Endodermal cell (in vitro differentiated cells): ENCODE results near the gene RAB15. TPM values are rescaled to one million over a fixed set of nuclear protein-coding genes. Genes with fewer than 3 reads are reported as not detected.

Source experiments
- DNase-seq: peaks from one replicate; pipeline ENCODE4 v3.0.0-alpha.2; 2017
- H3K27ac ChIP-seq: 2 replicates; pipeline ENCODE4 v1.5.1; 2013; ENCODE audit warnings: mild to moderate bottlenecking, low read depth, low read length, moderate library complexity
- H3K27me3 ChIP-seq: 2 replicates; pipeline ENCODE4 v1.6.1; 2013; ENCODE audit warnings: mild to moderate bottlenecking, low read length, moderate library complexity; ENCODE audit not compliant: insufficient read depth, control insufficient read depth, poor library complexity, severe bottlenecking
- H3K36me3 ChIP-seq: 2 replicates; pipeline ENCODE4 v1.7.0; 2013; ENCODE audit warnings: mild to moderate bottlenecking, low read length, moderate library complexity; ENCODE audit not compliant: control insufficient read depth, insufficient read depth
- H3K4me1 ChIP-seq: one replicate; pipeline ENCODE4 v1.7.0; 2013; ENCODE audit warnings: low read length; ENCODE audit not compliant: control insufficient read depth, insufficient read depth
- H3K4me3 ChIP-seq: 2 replicates; pipeline ENCODE4 v1.5.1; 2013; ENCODE audit warnings: mild to moderate bottlenecking, low read length, moderate library complexity
- H3K9ac ChIP-seq: 2 replicates; pipeline ENCODE4 v1.6.1; 2013; ENCODE audit warnings: mild to moderate bottlenecking, low read length, moderate library complexity; ENCODE audit not compliant: poor library complexity, severe bottlenecking; ENCODE audit errors: extremely low read depth
- H3K9me3 ChIP-seq: 2 replicates; pipeline ENCODE4 v1.6.1; 2013; ENCODE audit warnings: mild to moderate bottlenecking, low read length, moderate library complexity; ENCODE audit not compliant: control insufficient read depth
- H3K27ac Mint-ChIP-seq: 2 replicates; pipeline ENCODE4 v1.8.0; 2020; ENCODE audit warnings: mixed read lengths
- H3K27me3 Mint-ChIP-seq: 2 replicates; pipeline ENCODE4 v1.8.0; 2021; ENCODE audit warnings: mild to moderate bottlenecking, mixed read lengths; ENCODE audit not compliant: insufficient read depth
- H3K36me3 Mint-ChIP-seq: 2 replicates; pipeline ENCODE4 v1.8.0; 2020; ENCODE audit warnings: low read depth, mixed read lengths
- H3K4me1 Mint-ChIP-seq: 2 replicates; pipeline ENCODE4 v1.8.0; 2020; ENCODE audit warnings: mixed read lengths
- H3K4me3 Mint-ChIP-seq: 2 replicates; pipeline ENCODE4 v1.8.0; 2020; ENCODE audit warnings: mild to moderate bottlenecking, moderate library complexity, mixed read lengths
- H3K9me3 Mint-ChIP-seq: 2 replicates; pipeline ENCODE4 v1.8.0; 2020; ENCODE audit warnings: mild to moderate bottlenecking, mixed read lengths
- CTCF ChIP-seq: fragments of 200-600 bp; sonication (generic); conservative IDR thresholded peaks from 2 replicates; pipeline ENCODE4 v1.5.0; 2021; ENCODE audit warnings: antibody characterized with exemption, mild to moderate bottlenecking
- WGBS, 2 experiments: methylation state at CpG; one replicate each; pipeline versions ENCODE4 v1.1.5 to v1.1.7; 2013; ENCODE audit warnings: missing lambda C conversion rate in 2 of 2, mixed read lengths in 1 of 2; ENCODE audit not compliant: insufficient coverage in 1 of 2, insufficient read length in 1 of 2; 5-methylcytosine and 5-hydroxymethylcytosine counted together
- total RNA-seq, 2 donors: library from RNA; stranded (reverse); fragmentation: NEBNext Ultra II Directional in 1 of 2; extraction: Animal tissue kit (Norgen Biotek cat#: 25700) in 1 of 2; gene quantifications; 2 replicates in 1 of 2; 3 replicates in 1 of 2; pipeline ENCODE4 v1.2.1, GENCODE V29; 2021

Gene RAB15
- total RNA-seq, 2 donors from 2014 or later = 48.7 to 77.2 TPM

GRCh38 chr14:64943556-64943955, 28.6 kb downstream of the RAB15 start:
- H3K4me1 ChIP-seq = peaks cover 3% of the 10 kb centered on the region
- 93 to 95% methylated on average over 5 to 6 of the region's 6 CpGs for WGBS, 2 experiments
- H3K27me3 Mint-ChIP-seq = peaks cover 2% of the 10 kb centered on the region
- H3K27ac ChIP-seq = peak overlapping the region; percentile 72
- H3K4me3 ChIP-seq = no peak overlapping the region
- H3K27ac Mint-ChIP-seq = peak overlapping the region; percentile 41
- H3K36me3 Mint-ChIP-seq = peaks cover 41% of the 10 kb centered on the region
- H3K4me3 Mint-ChIP-seq = no peak overlapping the region
- no peaks in the 10 kb centered on the region for H3K27me3 ChIP-seq
- peaks cover under 1% of the 10 kb centered on the region for H3K36me3 ChIP-seq
- DNase-seq = peak; percentile 45
- no peak for TF ChIP-seq CTCF
- H3K9me3 ChIP-seq = no peaks in the 10 kb centered on the region
- peaks cover 31% of the 10 kb centered on the region for H3K4me1 Mint-ChIP-seq
- no peaks in the 10 kb centered on the region for H3K9me3 Mint-ChIP-seq
- H3K9ac ChIP-seq = no peak overlapping the region

- Histone ChIP-seq H3K4me1 (peaks cover 4% of the 10 kb centered on the region), H3K4me3 (no peak within 1 kb of the TSS), H3K36me3 (no peaks in the 10 kb centered on the region), H3K9me3 (no peaks in the 10 kb centered on the region), H3K9ac (no peak within 1 kb of the TSS), H3K27me3 (no peaks in the 10 kb centered on the region), H3K27ac (peak within 1 kb of the TSS; percentile 72)
- H3K27ac Mint-ChIP-seq = peak within 1 kb of the TSS; percentile 86
- peaks cover 2% of the 10 kb centered on the region for H3K27me3 Mint-ChIP-seq
- H3K4me1 Mint-ChIP-seq = peaks cover 37% of the 10 kb centered on the region
- peak; percentile 70 for DNase-seq
- peaks cover 38% of the 10 kb centered on the region for H3K36me3 Mint-ChIP-seq
- no peak within 1 kb of the TSS for H3K4me3 Mint-ChIP-seq
- TF ChIP-seq CTCF = no peak
- no peaks in the 10 kb centered on the region for H3K9me3 Mint-ChIP-seq
- 84 to 88% methylated on average over 6 to 13 of the region's 13 CpGs for WGBS, 2 experiments
Measured at GRCh38 chr14:64942531-64943111, 29.5 kb downstream of the RAB15 start, which contains the start of gene GPX2. TSS of gene GPX2 (minus strand) at chr14:64942745. CDS start at chr14:64942726, 19 bp downstream.

- peaks cover 58% of the 10 kb centered on the region for H3K4me1 Mint-ChIP-seq
- no peak overlapping the region for H3K4me3 Mint-ChIP-seq
- Histone ChIP-seq H3K9ac (no peak overlapping the region), H3K36me3 (no peaks in the 10 kb centered on the region), H3K4me3 (no peak overlapping the region), H3K4me1 (peaks cover 14% of the 10 kb centered on the region), H3K27me3 (no peaks in the 10 kb centered on the region), H3K9me3 (no peaks in the 10 kb centered on the region), H3K27ac (no peak overlapping the region)
- no peak for TF ChIP-seq CTCF
- H3K27me3 Mint-ChIP-seq = peaks cover 2% of the 10 kb centered on the region
- peaks cover 28% of the 10 kb centered on the region for H3K36me3 Mint-ChIP-seq
- no peaks in the 10 kb centered on the region for H3K9me3 Mint-ChIP-seq
- DNase-seq = peak; percentile 24
- 99 to 100% methylated on average over 1 to 3 of the region's 3 CpGs for WGBS, 2 experiments
- no peak overlapping the region for H3K27ac Mint-ChIP-seq
Measured at GRCh38 chr14:64940336-64940910, 31.7 kb downstream of the RAB15 start.
